HL-60/S4 treated with retinoic acid at 250 ng/mL for 4 days and 3 days (cell line): ENCODE data around the gene ABHD16A.
"Not testable (repeated sequence)": the region's sequence is repeated elsewhere in the genome, so short reads cannot be mapped to it uniquely, and the experiment has no call there.

Experiments used
- in situ Hi-C: fragments of 300-500 bp; cut with MboI; formaldehyde crosslinking; loops from 2 replicates; pipeline ENCODE4 v1.7.0; 2022; ENCODE audit warnings: low sequenced_read_pairs

The ABHD16A gene

GRCh38 chr6:31715022-31715958 is 12.2 kb upstream of the ABHD16A start, which contains the start of gene LY6G6D:
Gene LY6G6D, plus strand, starts transcription at chr6:31715348. Its CDS starts 8 bp downstream, at chr6:31715356.
- in situ Hi-C loops = no loop called here

GRCh38 chr6:31713991-31714684 is 11.0 kb upstream of the ABHD16A start:
- in situ Hi-C loops = no loop called here

DNA sequence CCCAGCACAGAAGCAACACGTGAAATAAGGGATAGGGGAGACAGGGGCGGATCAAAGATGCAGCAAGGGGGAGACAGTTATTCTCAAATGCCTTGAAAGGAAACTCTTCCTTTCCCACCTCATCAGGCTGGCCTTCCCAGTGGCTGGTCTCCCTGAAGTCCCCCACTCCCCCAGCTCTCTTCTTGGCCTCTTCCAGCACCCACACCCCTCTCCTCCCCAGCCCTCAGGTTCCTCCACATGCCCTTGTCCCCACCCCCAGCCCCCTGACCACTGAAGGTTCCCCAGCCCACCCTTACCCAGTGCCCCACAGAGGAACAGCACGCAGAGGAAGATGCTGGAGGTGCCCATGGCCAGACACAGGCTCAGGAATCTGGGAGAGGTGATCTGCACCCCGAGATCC is 10.3 kb upstream of the ABHD16A start:
- in situ Hi-C loops = no loop called here

DNA sequence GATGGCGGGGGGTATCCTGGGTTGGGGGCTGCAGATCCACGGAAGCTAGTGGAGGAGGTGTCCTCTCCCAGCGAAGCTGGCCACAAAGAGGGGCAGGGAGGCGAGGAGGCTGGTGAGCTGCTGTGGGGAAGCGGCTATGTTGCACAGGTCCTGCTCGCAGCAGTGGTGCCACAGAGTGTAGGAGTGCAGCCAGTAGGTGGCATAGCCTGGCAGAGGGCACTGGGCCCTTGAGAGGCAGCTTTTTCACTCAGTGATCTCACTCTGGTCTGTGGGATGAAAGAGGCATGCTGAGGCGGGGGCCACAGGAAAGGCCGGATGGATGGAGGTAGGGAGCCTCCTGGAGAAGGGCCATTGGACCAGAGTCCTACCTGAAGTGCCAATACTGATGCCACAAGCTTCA is 9.2 kb upstream of the ABHD16A start:
- in situ Hi-C loops = no loop called here

- in situ Hi-C loops = no loop called here
These were observed 8.1 kb upstream of the ABHD16A start for GRCh38 chr6:31711233-31711632.

DNA sequence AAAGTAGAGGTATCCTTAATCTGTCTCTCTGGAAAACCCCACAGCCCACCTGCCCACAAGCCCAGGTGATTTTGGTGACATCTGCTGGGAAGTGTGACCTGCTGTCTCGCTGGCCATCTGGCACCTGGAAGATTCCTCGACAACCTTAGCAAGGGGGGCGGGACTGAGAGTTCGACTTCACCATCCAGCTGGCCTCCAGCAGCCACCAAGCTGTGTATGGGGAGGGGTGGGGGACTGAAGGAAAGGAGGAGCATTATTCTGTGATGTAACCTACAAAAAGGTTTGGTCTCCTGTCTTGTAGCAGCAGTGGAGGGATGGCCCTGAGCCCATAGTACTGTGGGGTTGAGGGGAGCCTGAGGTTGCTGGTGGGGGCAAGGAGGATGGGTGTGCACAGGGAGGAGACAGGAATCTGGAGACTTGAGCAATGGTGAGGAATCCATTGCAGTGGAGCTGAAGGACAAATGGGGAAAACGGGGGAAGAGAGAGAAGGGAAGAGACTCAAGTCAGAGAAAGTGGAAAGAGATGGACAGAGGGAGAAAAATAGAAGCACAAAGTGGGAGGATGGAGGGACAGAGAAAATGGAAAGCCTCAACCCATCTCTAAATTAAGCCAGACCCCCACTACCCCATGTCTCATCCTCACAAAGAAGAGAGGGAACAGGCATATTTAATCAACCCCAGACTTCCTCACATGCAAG is 7.5 kb upstream of the ABHD16A start:
- in situ Hi-C loops = no loop called here

DNA sequence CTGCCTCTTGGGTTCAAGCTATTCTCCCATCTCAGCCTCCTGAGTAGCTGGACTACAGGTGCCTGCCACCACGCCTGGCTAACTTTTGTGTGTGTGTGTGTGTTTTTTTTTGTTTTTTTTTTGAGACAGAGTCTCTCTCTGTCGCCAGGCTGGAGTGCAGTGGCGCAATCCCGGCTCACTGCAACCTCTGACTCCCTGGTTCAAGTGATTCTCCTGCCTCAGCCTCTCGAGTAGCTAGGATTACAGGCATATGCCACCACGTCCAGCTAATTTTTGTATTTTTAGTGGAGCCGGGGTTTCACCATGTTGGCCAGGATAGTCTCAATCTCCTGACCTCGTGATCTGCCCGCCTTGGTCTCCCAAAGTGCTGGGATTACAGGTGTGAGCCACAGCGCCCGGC is 6.0 kb upstream of the ABHD16A start:
- in situ Hi-C loops = not testable (repeated sequence)

DNA sequence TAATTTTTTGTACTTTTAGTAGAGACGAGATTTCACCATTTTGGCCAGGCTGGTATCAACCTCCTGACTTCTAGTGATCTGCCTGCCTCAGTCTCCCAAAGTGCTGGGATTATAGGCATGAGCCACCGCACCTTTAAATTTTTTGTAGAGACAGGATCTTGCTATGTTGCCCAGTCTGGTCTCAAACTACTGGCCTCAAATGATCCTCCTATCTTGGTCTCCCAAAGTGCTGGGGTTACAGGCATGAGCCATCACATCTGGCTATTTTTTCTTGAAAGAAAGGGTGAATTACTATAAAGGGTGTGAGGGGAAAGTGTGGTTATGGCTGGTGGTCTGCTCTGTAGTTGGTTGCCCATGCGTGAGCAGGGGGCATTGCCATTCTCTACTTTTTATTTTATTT is 5.1 kb upstream of the ABHD16A start:
- in situ Hi-C loops = no loop called here

DNA sequence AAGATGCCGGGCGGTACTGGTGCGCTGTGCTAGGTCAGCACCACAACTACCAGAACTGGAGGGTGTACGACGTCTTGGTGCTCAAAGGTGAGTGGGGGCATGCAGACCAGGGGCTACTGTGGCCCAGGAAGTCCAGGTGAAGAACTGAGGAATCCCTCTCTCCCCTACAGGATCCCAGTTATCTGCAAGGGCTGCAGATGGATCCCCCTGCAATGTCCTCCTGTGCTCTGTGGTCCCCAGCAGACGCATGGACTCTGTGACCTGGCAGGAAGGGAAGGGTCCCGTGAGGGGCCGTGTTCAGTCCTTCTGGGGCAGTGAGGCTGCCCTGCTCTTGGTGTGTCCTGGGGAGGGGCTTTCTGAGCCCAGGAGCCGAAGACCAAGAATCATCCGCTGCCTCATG is 4.6 kb upstream of the ABHD16A start:
- in situ Hi-C loops = no loop called here

DNA sequence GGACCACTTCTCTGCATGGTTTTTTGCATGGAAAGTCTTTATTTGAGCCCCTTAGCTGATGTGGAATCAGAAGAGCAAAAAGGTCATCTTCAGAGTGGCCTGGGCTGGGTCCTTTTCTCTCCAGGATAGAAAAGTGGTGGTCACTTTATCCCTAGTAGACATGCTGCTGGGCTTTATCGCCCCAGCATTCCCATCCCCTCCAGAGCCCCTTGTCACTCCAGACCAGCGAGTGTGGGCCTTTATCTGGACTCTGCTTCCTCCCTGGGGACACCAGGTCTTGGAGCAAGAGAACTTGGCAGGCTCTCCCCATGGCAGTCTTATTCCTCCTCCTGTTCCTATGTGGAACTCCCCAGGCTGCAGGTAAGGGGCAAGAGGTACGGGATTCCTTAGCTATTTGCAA is 3.5 kb upstream of the ABHD16A start, which contains the start of gene LY6G6F:
LY6G6F (plus strand) TSS at position 268 of the 400 bp plus-strand sequence; CDS start at position 309, 41 bp downstream.
- in situ Hi-C loops = no loop called here

DNA sequence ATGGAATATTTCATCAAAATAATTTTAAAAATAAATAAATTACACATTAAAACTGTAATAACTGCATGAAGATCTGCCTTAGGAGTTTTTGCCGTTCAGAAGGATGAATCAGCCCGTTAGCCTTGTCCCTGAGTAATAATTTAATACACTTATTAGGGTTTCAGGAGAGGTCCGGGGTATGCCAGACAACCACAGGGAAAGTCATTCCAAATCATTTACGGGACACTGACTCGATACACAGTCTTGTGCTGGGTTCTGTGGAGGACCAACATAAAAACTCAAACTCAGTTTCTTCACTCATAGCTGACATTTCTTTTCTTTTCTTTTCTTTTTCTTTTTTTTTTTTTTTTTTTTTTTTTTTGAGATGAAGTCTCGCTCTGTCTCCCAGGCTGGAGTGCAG is 2.8 kb upstream of the ABHD16A start:
- in situ Hi-C loops = no loop called here

DNA sequence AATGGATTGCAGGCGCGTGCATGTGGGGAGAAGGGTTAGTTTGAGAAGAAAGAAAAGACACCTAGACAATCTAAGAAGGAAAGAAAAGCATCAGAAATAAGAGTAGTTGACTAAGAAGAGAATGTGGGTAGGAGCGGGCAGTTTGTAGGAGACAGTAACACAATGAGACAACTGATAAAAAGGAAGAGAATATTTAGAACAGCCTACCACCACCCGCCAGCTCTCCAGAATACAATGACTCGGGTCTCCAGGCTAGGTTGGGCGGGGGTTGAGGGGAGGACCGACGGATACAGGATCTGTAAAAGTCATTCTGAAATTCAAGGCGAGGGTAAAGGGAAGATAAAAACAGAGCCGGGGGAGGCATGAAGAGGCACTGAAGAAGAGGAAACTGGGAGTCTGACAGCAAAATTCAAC is 712 bp downstream of the ABHD16A start:
- in situ Hi-C loops = no loop called here

GRCh38 chr6:31701666-31702404 is 1.3 kb downstream of the ABHD16A start:
- in situ Hi-C loops = no loop called here

GRCh38 chr6:31700740-31701401 is 2.3 kb downstream of the ABHD16A start:
- in situ Hi-C loops = no loop called here

DNA sequence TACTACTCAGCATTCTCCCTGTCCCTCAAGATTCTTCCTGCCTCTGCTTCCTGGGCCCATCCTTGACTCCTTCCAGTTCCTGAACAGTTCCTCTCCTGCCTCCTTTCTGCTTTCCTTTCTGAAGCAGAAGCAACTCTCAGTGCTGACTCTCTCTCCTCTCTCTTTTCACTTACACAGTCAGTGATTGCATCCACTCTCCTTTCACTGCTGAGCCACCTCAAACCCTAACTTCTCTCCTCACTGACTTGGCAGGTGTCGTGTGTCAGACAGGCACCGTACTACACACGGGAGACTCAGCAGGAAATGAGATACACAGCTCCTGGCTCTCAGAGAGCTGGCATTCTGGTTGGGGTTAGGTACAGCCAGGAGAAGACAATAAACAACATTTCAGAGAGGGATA is 5.6 kb downstream of the ABHD16A start:
- in situ Hi-C loops = no loop called here

DNA sequence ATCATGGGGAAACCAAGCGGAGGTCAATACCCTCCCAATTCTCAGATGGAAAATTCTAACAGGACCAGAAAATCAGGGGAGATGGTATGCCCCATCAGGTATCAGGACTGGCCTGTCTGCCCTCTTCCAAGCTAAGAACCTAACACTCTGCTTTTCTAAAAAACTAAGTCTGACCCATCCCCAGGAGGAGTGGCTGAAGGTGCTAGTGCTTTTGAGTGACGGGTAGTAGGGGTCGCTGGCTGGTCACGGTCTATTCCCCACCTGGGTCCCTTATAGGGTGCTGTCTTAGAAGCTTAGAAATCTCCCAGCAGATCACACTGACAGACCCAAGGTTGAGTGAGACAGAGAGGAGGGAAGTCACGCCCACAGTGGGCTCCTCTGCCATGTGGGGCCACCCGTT is 9.6 kb downstream of the ABHD16A start:
- in situ Hi-C loops = no loop called here

- in situ Hi-C loops = no loop called here
These were observed 10.2 kb downstream of the ABHD16A start for GRCh38 chr6:31692886-31693285.

DNA sequence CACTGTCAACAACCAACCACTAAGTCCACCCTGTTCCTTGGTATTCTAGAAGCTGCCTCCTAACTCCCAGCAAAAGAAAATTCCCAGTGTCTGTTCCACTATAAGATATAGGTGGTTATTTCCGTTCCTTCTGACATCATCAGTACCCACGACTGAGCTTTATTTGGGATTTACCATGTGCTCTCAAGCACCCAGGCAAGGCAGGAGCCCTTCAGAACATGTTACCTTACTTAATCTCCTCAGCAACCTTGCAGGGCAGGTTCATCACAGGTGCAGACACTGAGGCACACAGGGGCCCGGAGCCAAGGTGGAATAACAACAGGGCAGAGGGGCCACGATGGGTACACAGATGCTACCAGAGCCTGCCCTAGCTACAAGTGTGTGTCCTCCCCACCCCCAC is 10.8 kb downstream of the ABHD16A start:
- in situ Hi-C loops = no loop called here

- in situ Hi-C loops = no loop called here
These were observed 11.5 kb downstream of the ABHD16A start for GRCh38 chr6:31691564-31692108.

- in situ Hi-C loops = no loop called here
These were observed 12.1 kb downstream of the ABHD16A start for GRCh38 chr6:31691078-31691463.
